K562 (cell line): Measurements from ENCODE around the gene NCMAP.

Experiments used
- CBX5 ChIP-seq: IDR thresholded peaks from 2 replicates; pipeline ENCODE4 v1.6.1; 2014; ENCODE audit warnings: low read depth, borderline replicate concordance
- CTCF ChIP-seq, 3 experiments: IDR thresholded peaks in 2 of 3; conservative IDR thresholded peaks in 1 of 3; 2 replicates each; pipeline ENCODE4 v1.5.1; 2011 to 2012; ENCODE audit warnings: low read length in 3 of 3, mild to moderate bottlenecking in 3 of 3, control low read depth in 2 of 3, improper control_type of control experiment in 1 of 3, inconsistent platforms in 1 of 3, low read depth in 1 of 3, mixed read lengths in 1 of 3, moderate library complexity in 1 of 3; ENCODE audit not compliant: insufficient read depth in 2 of 3
- EZH2 ChIP-seq: IDR thresholded peaks from 2 replicates; pipeline ENCODE4 v1.6.1; 2012; ENCODE audit warnings: low read depth, mild to moderate bottlenecking, inconsistent platforms, low read length, borderline replicate concordance
- GABPA ChIP-seq: fragments of 200-800 bp; sonication (Bioruptor generic); conservative IDR thresholded peaks from 2 replicates; pipeline ENCODE4 v1.6.1; 2016; ENCODE audit warnings: low read depth, missing genetic modification characterization, missing compliant biosample characterization
- GATA2 ChIP-seq: sonication (generic); formaldehyde crosslinking; IDR thresholded peaks from 2 replicates; pipeline ENCODE4 v1.4.0; 2020; ENCODE audit warnings: mild to moderate bottlenecking, missing genetic modification reagents
- POLR2A ChIP-seq: fragments of 450-650 bp; conservative IDR thresholded peaks from 2 replicates; pipeline ENCODE4 v1.6.1; 2016
- PTBP1 ChIP-seq: fragments of 200-400 bp; formaldehyde crosslinking; IDR thresholded peaks from 2 replicates; pipeline ENCODE4 v1.6.1; 2017; ENCODE audit warnings: low read depth, low read length
- TCF7L2 ChIP-seq: fragments of 150-350 bp; IDR thresholded peaks from 2 replicates; pipeline ENCODE4 v1.6.1; 2016; ENCODE audit warnings: low read depth, mild to moderate bottlenecking, low read length, moderate library complexity
- USF2 ChIP-seq: sonication (generic); formaldehyde crosslinking; IDR thresholded peaks from 2 replicates; pipeline ENCODE4 v1.5.0; 2020; ENCODE audit warnings: missing genetic modification reagents
- ZBTB1 ChIP-seq: sonication (generic); formaldehyde crosslinking; IDR thresholded peaks from 2 replicates; pipeline ENCODE4 v1.8.1; 2023; ENCODE audit warnings: missing genetic modification reagents, low read depth, mild to moderate bottlenecking, borderline replicate concordance
- ZNF551 ChIP-seq: fragments of 250-450 bp; sonication (Bioruptor Pico); IDR thresholded peaks from 2 replicates; pipeline ENCODE4 v1.5.0; 2021; ENCODE audit warnings: mild to moderate bottlenecking, moderate library complexity
- ZZZ3 ChIP-seq: fragments of 450-650 bp; IDR thresholded peaks from 2 replicates; pipeline ENCODE4 v1.6.1; 2016; ENCODE audit warnings: antibody characterized with exemption, mild to moderate bottlenecking, moderate library complexity
- TF ChIP-seq, protein P1 (sequence below): sonication (generic); formaldehyde crosslinking; IDR thresholded peaks from 2 replicates; pipeline ENCODE4 v1.8.1; 2023; ENCODE audit warnings: mild to moderate bottlenecking, missing genetic modification reagents

- TF ChIP-seq EZH2 (no peak), CTCF (IDR thresholded peaks at IDR 0.05 in 2 of 3, conservative IDR thresholded peaks at IDR 0.05 in 1 of 3; ENCODE audit: insufficient read depth in 2 of 3, low read depth in 1 of 3, low read length in 3 of 3) (no peak), GABPA (no peak), PTBP1 (no peak), USF2 (CRISPR knock-in tag) (no peak), TCF7L2 (no peak), ZNF551 (CRISPR knock-in tag) (no peak), ZZZ3 (no peak), POLR2A (no peak), ZBTB1 (CRISPR knock-in tag) (no peak), GATA2 (no peak; the same call in 1 of the 2 replicates), CBX5 (no peak)
- TF ChIP-seq, protein P1, sequence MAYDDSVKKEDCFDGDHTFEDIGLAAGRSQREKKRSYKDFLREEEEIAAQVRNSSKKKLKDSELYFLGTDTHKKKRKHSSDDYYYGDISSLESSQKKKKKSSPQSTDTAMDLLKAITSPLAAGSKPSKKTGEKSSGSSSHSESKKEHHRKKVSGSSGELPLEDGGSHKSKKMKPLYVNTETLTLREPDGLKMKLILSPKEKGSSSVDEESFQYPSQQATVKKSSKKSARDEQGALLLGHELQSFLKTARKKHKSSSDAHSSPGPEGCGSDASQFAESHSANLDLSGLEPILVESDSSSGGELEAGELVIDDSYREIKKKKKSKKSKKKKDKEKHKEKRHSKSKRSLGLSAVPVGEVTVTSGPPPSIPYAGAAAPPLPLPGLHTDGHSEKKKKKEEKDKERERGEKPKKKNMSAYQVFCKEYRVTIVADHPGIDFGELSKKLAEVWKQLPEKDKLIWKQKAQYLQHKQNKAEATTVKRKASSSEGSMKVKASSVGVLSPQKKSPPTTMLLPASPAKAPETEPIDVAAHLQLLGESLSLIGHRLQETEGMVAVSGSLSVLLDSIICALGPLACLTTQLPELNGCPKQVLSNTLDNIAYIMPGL (CRISPR knock-in tag) = no peak
Observed at GRCh38 chr1:24591781-24592180, 35.9 kb downstream of the NCMAP start.
